Mucosa of stomach (tissue), 1 donor: Measurements from ENCODE around the gene SLC35B4.
"Not testable (repeated sequence)": the region's sequence is repeated elsewhere in the genome, so short reads cannot be mapped to it uniquely, and the experiment has no call there.

Experiments
- H3K27me3 ChIP-seq: one replicate; pipeline ENCODE4 v1.7.0; 2013; ENCODE audit warnings: mild to moderate bottlenecking, low read length; ENCODE audit not compliant: control insufficient read depth, insufficient read depth
- H3K36me3 ChIP-seq: one replicate; pipeline ENCODE4 v1.7.0; 2013; ENCODE audit warnings: low read length; ENCODE audit not compliant: control insufficient read depth, insufficient read depth
- H3K4me1 ChIP-seq: one replicate; pipeline ENCODE4 v1.7.0; 2013; ENCODE audit warnings: mild to moderate bottlenecking, low read length; ENCODE audit not compliant: control insufficient read depth, insufficient read depth
- H3K4me3 ChIP-seq: one replicate; pipeline ENCODE4 v1.7.0; 2013; ENCODE audit warnings: low read length
- H3K9ac ChIP-seq: one replicate; pipeline ENCODE4 v1.7.0; 2013; ENCODE audit warnings: mild to moderate bottlenecking, low read length, moderate library complexity
- H3K9me3 ChIP-seq: one replicate; pipeline ENCODE4 v1.7.0; 2013; ENCODE audit warnings: mild to moderate bottlenecking, low read length, moderate library complexity; ENCODE audit not compliant: control insufficient read depth
- donor health status: Pancreatic carcinoma.

The SLC35B4 gene

GRCh38 chr7:134301592-134301991 lies 15.1 kb downstream of the SLC35B4 start:
- Histone ChIP-seq H3K4me3 (no peak overlapping the region), H3K9ac (no peak overlapping the region), H3K4me1 (no peaks in the 10 kb centered on the region), H3K9me3 (no peaks in the 10 kb centered on the region), H3K27me3 (no peaks in the 10 kb centered on the region), H3K36me3 (no peaks in the 10 kb centered on the region)

GRCh38 chr7:134300988-134301387 lies 15.7 kb downstream of the SLC35B4 start:
- Histone ChIP-seq H3K4me1 (no peaks in the 10 kb centered on the region), H3K4me3 (no peak overlapping the region), H3K9me3 (no peaks in the 10 kb centered on the region), H3K9ac (no peak overlapping the region), H3K27me3 (no peaks in the 10 kb centered on the region), H3K36me3 (no peaks in the 10 kb centered on the region)

DNA sequence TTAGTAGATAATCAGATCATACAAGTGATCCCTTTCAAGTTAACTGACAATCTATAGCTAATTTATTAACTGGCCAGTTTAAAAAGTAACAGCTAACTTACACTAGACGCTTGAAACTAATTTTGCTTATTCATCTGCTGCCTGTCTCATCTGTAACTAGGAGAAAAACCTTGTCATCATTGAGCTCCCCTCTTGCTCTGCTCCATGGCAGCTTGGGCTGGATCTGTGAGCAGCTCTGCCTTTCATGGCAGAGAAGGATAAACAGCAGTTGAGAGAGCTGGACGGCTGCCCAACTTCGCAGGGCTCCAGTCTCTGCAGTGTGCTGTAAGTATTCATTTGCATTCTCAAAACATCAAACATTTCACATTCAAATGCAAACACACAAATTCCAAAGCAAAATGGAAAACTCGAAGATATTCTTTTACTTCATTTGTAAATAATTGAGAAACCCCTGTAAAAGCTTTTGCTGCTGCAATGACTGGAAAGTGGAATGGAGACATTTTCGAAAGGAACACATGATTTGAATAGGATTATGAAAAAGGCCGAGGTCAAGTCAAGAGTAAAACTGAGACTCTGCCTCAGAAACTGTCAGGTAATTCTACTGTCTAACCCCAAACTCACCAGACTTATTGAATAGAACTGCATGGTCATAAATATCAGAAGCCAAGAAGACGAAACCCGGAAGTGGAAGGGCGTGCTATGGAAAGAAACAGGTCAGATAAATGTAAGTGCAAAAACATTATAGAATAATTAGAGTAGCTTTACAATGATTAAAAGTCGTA lies 17.6 kb downstream of the SLC35B4 start:
- Histone ChIP-seq H3K27me3 (no peaks in the 10 kb centered on the region), H3K36me3 (no peaks in the 10 kb centered on the region), H3K9ac (no peak overlapping the region), H3K9me3 (no peaks in the 10 kb centered on the region), H3K4me3 (no peak overlapping the region), H3K4me1 (no peaks in the 10 kb centered on the region)

- H3K9ac ChIP-seq = no peak overlapping the region
- H3K4me3 ChIP-seq = no peak overlapping the region
- H3K9me3 ChIP-seq = no peaks in the 10 kb centered on the region
- no peaks in the 10 kb centered on the region for H3K27me3 ChIP-seq
- no peaks in the 10 kb centered on the region for H3K36me3 ChIP-seq
- no peaks in the 10 kb centered on the region for H3K4me1 ChIP-seq
These were observed 19.2 kb downstream of the SLC35B4 start for GRCh38 chr7:134297489-134297888.

DNA sequence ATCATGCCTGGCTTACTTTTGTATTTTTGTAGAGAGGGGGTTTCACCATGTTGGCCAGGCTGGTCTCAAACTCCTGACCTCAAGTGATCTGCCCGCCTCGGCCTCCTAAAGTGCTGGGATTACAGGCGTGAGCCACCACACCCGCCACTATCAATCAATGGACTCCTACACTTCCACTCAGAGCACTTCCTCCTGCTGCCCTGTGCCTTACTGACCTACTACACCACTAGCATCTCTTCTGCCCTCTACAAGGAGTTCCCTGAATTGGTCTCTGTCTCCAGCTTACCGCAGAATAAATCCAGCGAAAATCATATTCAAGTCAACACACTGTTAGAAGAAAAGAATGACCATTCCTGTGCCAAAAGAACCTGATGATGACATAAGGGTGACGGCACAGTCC lies 20.7 kb downstream of the SLC35B4 start:
- not testable (repeated sequence) for H3K27me3 ChIP-seq, H3K9me3 ChIP-seq, H3K36me3 ChIP-seq, H3K9ac ChIP-seq, H3K4me1 ChIP-seq, H3K4me3 ChIP-seq

- Histone ChIP-seq H3K36me3 (no peaks in the 10 kb centered on the region), H3K27me3 (no peaks in the 10 kb centered on the region), H3K9me3 (no peaks in the 10 kb centered on the region), H3K9ac (no peak overlapping the region), H3K4me3 (no peak overlapping the region), H3K4me1 (no peaks in the 10 kb centered on the region)
These were observed 23.6 kb downstream of the SLC35B4 start for GRCh38 chr7:134293002-134293740.

- Histone ChIP-seq H3K9ac (no peak overlapping the region), H3K4me3 (no peak overlapping the region), H3K36me3 (no peaks in the 10 kb centered on the region), H3K27me3 (no peaks in the 10 kb centered on the region), H3K4me1 (no peaks in the 10 kb centered on the region), H3K9me3 (no peaks in the 10 kb centered on the region)
These were observed 26.4 kb downstream of the SLC35B4 start for GRCh38 chr7:134290286-134290685.

GRCh38 chr7:134289841-134290240 lies 26.9 kb downstream of the SLC35B4 start:
- no peaks in the 10 kb centered on the region for H3K4me1 ChIP-seq
- H3K36me3 ChIP-seq = no peaks in the 10 kb centered on the region
- no peaks in the 10 kb centered on the region for H3K9me3 ChIP-seq
- H3K27me3 ChIP-seq = no peaks in the 10 kb centered on the region
- no peak overlapping the region for H3K4me3 ChIP-seq
- H3K9ac ChIP-seq = no peak overlapping the region

DNA sequence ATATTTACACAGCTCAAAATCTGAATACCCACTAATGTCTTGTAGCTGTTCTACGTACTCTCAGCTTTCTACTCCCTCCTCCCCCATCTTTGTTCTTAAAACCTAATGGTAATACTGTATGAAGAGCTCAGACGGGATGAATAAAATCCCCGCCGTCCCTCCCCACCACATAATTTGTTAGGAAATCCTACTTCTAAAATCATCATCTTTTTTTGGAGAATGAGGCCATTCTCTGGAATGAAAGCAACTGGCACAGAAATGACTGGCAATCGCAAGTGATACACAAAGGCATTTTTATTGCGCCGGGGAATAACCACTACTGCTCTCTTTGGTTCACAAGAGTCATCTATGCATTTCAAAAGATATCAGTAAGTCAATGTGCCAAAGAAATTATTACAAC lies 27.3 kb downstream of the SLC35B4 start:
- H3K9ac ChIP-seq = no peak overlapping the region
- no peaks in the 10 kb centered on the region for H3K27me3 ChIP-seq
- H3K9me3 ChIP-seq = no peaks in the 10 kb centered on the region
- H3K4me3 ChIP-seq = no peak overlapping the region
- no peaks in the 10 kb centered on the region for H3K4me1 ChIP-seq
- H3K36me3 ChIP-seq = no peaks in the 10 kb centered on the region

DNA sequence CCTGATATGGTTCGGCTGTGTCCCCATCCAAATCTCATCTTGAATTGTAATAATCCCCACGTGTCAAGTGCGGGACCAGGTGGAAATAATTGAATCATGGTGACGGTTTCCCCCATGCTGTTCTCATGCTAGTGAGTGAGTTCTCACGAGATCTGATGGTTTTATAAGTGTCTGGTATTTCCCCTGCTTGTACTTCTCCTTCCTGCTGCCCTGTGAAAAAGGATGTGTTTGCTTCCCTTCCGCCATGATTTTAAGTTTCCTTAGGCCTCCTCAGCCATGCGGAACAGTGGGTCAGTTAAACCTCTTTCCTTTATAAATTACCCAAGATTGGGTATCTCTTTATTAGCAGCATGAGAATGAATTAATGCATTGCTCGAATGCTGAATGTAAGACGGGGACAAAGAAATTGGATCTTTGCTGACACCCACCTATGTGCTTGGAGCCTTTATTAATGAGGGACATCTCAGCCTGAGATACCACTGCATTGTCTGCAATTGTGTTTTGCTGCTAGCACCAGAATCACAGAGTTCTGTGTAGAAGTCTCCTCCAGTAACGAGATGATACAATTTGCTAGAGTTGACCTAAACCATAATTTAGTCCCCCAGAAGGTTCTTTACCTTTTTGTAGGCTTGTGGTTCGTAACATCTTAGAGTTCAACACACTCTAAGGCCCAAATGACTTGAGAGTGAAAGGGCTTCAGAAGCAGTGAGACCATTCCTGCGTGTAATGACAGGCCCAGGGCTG lies 28.6 kb downstream of the SLC35B4 start:
- Histone ChIP-seq H3K4me3 (no peak overlapping the region), H3K9me3 (no peaks in the 10 kb centered on the region), H3K4me1 (no peaks in the 10 kb centered on the region), H3K27me3 (no peaks in the 10 kb centered on the region), H3K36me3 (no peaks in the 10 kb centered on the region), H3K9ac (no peak overlapping the region)

DNA sequence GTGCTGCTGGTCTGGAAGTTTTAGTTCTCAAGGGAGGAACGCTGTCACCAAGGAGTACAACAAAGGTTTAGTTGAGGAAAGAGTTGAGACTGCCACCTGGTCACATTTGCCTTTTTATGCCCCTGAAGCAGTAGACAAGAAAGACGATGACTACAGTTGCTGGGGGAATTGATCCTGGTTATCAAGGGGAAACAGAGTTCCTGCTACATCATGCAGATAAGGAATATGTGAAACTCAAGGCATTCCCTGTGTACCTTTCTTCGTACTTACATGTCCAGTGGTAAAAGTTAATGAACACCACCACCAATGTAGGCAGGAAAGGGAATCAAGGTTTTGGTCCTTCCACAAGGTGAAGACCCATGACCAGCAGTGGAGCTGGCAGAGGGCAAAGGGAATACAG lies 31.8 kb downstream of the SLC35B4 start:
- Histone ChIP-seq H3K4me3 (no peak overlapping the region), H3K4me1 (no peaks in the 10 kb centered on the region), H3K9me3 (no peaks in the 10 kb centered on the region), H3K27me3 (no peaks in the 10 kb centered on the region), H3K36me3 (no peaks in the 10 kb centered on the region), H3K9ac (no peak overlapping the region)

DNA sequence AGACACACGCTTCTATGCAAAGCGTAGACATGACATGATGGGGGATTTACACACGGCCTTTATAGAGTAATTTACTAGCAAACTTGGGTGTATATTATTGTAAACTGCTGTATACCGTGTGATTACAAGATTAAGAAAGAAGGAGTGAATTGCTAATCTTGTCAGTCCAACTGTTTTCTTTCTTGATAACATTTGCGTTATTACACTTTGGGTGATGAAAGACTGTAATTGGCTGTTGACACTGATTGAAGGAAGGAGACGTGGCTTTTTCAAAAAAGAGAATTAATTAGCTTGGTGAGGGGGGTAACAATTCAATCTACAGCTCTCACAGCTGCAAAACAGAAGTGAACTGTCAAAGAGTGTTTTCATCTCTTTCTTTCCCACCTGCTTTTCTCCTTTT lies 32.7 kb downstream of the SLC35B4 start:
- H3K4me3 ChIP-seq = no peak overlapping the region
- H3K9me3 ChIP-seq = no peaks in the 10 kb centered on the region
- H3K27me3 ChIP-seq = no peaks in the 10 kb centered on the region
- no peak overlapping the region for H3K9ac ChIP-seq
- H3K36me3 ChIP-seq = no peaks in the 10 kb centered on the region
- no peaks in the 10 kb centered on the region for H3K4me1 ChIP-seq
